HFF-Myc (cell line): ENCODE results near the gene FCSK.
"Not testable (repeated sequence)": the region's sequence is repeated elsewhere in the genome, so short reads cannot be mapped to it uniquely, and the experiment has no call there.

Source experiments
- DNase-seq: peaks from one replicate; pipeline ENCODE4 v3.0.0-alpha.2; 2011; ENCODE audit warnings: low read depth; ENCODE audit errors: extremely low read depth
- H3K4me3 ChIP-seq: replicated peaks from 2 replicates; pipeline ENCODE4 v1.5.1; 2011; ENCODE audit warnings: low read depth, mild to moderate bottlenecking, control low read depth, low read length
- CTCF ChIP-seq: IDR thresholded peaks from 2 replicates; pipeline ENCODE4 v1.5.1; 2012; ENCODE audit warnings: mild to moderate bottlenecking, low read depth, low read length, control low read depth; ENCODE audit errors: missing control alignments

FCSK gene

GRCh38 chr16:70438969-70439862 is 15.2 kb upstream of the FCSK start, which contains the start of gene ST3GAL2:
TSS of gene ST3GAL2 (minus strand) at chr16:70439100. CDS start at chr16:70398530, 40,570 bp downstream.
- no peak for TF ChIP-seq CTCF
- peak; percentile 67 for DNase-seq
- peak within 1 kb of the TSS; percentile 79 for H3K4me3 ChIP-seq

- no peak overlapping the region for H3K4me3 ChIP-seq
- no peak for DNase-seq
- no peak for TF ChIP-seq CTCF
These were observed 14.2 kb upstream of the FCSK start for GRCh38 chr16:70440009-70440692.

GRCh38 chr16:70441406-70441990 is 12.9 kb upstream of the FCSK start:
- no peak for DNase-seq
- H3K4me3 ChIP-seq = no peak overlapping the region
- TF ChIP-seq CTCF = no peak

GRCh38 chr16:70442344-70442743 is 12.1 kb upstream of the FCSK start:
- no peak for TF ChIP-seq CTCF
- DNase-seq = no peak
- no peak overlapping the region for H3K4me3 ChIP-seq

- no peak for DNase-seq
- no peak overlapping the region for H3K4me3 ChIP-seq
- no peak for TF ChIP-seq CTCF
These were observed 9.9 kb upstream of the FCSK start for GRCh38 chr16:70444249-70445063.

- H3K4me3 ChIP-seq = no peak overlapping the region
- DNase-seq = no peak
- no peak for TF ChIP-seq CTCF
These were observed 6.3 kb upstream of the FCSK start for GRCh38 chr16:70448075-70448474.

- peak overlapping the region; percentile 11 for H3K4me3 ChIP-seq
- DNase-seq = not testable (repeated sequence)
These were observed 4.0 kb upstream of the FCSK start for GRCh38 chr16:70450142-70451003.

GRCh38 chr16:70451004-70451340 is 3.4 kb upstream of the FCSK start:
- not testable (repeated sequence) for DNase-seq

More at GRCh38 chr16:70451004-70451340, 3.4 kb upstream of the FCSK start:
- peak overlapping the region; percentile 11 for H3K4me3 ChIP-seq
